ENCODE measurements around the gene TRIM68. TPM values are rescaled to one million over a fixed set of nuclear protein-coding genes. Genes with fewer than 3 reads are reported as not detected.

Gene TRIM68
- total and polyA plus RNA-seq, 2 of the 4 experiments (the other 2 are of a cell fraction), result 8.1 to 8.4 TPM

- Histone ChIP-seq H3K18ac (ENCODE audit: low read depth, low read length) (no peak overlapping the region), H4K20me1 (ENCODE audit: insufficient read depth, low read length) (no peaks in the 10 kb centered on the region), H3K27ac (ENCODE audit: insufficient read depth, low read length) (no peak overlapping the region), H2BK20ac (ENCODE audit: low read depth, low read length) (no peak overlapping the region), H4K91ac (ENCODE audit: insufficient read depth, low read depth, low read length) (no peak overlapping the region), H3K9me1 (ENCODE audit: insufficient read depth, low read length) (peaks cover 2% of the 10 kb centered on the region; the same call in 1 of the 2 replicates), H2BK120ac (ENCODE audit: low read depth, low read length) (no peak overlapping the region), H3K9ac (ENCODE audit: low read depth, low read length) (peak overlapping the region; percentile 77; the same call in 1 of the 2 replicates), H3K4me2 (ENCODE audit: low read depth, low read length) (peak overlapping the region; percentile 31), H3K9me3 (ENCODE audit: control insufficient read depth, insufficient read depth, low read length) (no peaks in the 10 kb centered on the region), H2BK5ac (ENCODE audit: low read depth, low read length, poor library complexity, severe bottlenecking) (no peak overlapping the region), H3K14ac (replicated peaks; ENCODE audit: low read depth, low read length) (no peak overlapping the region; the same call in 1 of the 2 replicates), H3K23ac (ENCODE audit: low read depth, low read length) (no peak overlapping the region), H3K4ac (ENCODE audit: low read depth, low read length) (no peak overlapping the region), H3K27me3 (ENCODE audit: control insufficient read depth, insufficient read depth, low read length) (no peaks in the 10 kb centered on the region), H3K4me3 (ENCODE audit: insufficient read depth, low read depth, low read length) (peak overlapping the region; percentile 69), H2AFZ (replicated peaks; ENCODE audit: low read length, poor library complexity) (no peak overlapping the region), H3K56ac (ENCODE audit: extremely low read depth, insufficient read depth, low read length) (no peak overlapping the region), H3K79me1 (ENCODE audit: low read depth in 1 of 2, low read length in 2 of 2) (peaks cover 0 to 11% of the 10 kb centered on the region in 2 experiments), H2BK15ac (ENCODE audit: low read depth, low read length) (no peak overlapping the region), H4K8ac (ENCODE audit: low read depth in 2 of 2, low read length in 2 of 2) (no peak overlapping the region), H4K5ac (ENCODE audit: low read depth, low read length) (no peak overlapping the region), H2AK5ac (ENCODE audit: low read depth, low read length) (no peak overlapping the region), H3K4me1 (ENCODE audit: control insufficient read depth, insufficient read depth, low read length) (peaks cover 7% of the 10 kb centered on the region), H2AK9ac (replicated peaks; ENCODE audit: low read depth, low read length, poor library complexity) (no peak overlapping the region), H3K36me3 (ENCODE audit: control insufficient read depth, insufficient read depth, low read length) (peaks cover 8% of the 10 kb centered on the region)
- DNase-seq, result peak; percentile 7
- no peak for ATAC-seq (ENCODE audit: low read depth)
- no CpG with 5 or more reads among the region's 6 CpGs for WGBS, 2 experiments (ENCODE audit: extremely low coverage in 2 of 2, insufficient read length in 1 of 2)
- CTCF ChIA-PET, result interaction anchor here (2.0 kb wide), 1 partner anchor 30 kb away, joined by 7 read pairs; the partner anchor contains the start of gene OR51D1
- BruUV-seq (replicated peaks), result no TSS peak
- dilution Hi-C loops (cut with HindIII; ENCODE audit: low sequenced_read_pairs, unreplicated experiment) (no loop called here), intact Hi-C loops (cut with micrococcal nuclease) (no loop called here), in situ Hi-C loops (cut with MboI; ENCODE audit: low sequenced_read_pairs) (no loop called here)
- TF ChIP-seq RCOR1 (IDR thresholded peaks at IDR 0.05; ENCODE audit: insufficient replicate concordance, low read length) (no peak), CEBPB (IDR thresholded peaks at IDR 0.05; ENCODE audit: low read depth, low read length) (no peak), BHLHE40 (IDR thresholded peaks at IDR 0.05; ENCODE audit: low read depth, low read length) (no peak), NFE2L2 (IDR thresholded peaks at IDR 0.05; ENCODE audit: low read depth, low read length) (no peak), SMC3 (IDR thresholded peaks at IDR 0.05; ENCODE audit: low read depth, low read length) (no peak), MXI1 (IDR thresholded peaks at IDR 0.05; ENCODE audit: borderline replicate concordance, low read depth, low read length) (no peak), FOS (IDR thresholded peaks at IDR 0.05; ENCODE audit: low read depth, low read length) (no peak), CHD1 (IDR thresholded peaks at IDR 0.05; ENCODE audit: low read depth, low read length) (no peak), RAD21 (IDR thresholded peaks at IDR 0.05; ENCODE audit: low read length) (no peak), MAFK (IDR thresholded peaks at IDR 0.05; ENCODE audit: low read depth, low read length) (no peak), MAZ (IDR thresholded peaks at IDR 0.05; ENCODE audit: borderline replicate concordance, low read depth, low read length) (no peak)
- POLR2A ChIA-PET (ENCODE audit: unreplicated experiment), result no interaction called here
These were observed 935 bp downstream of the TRIM68 start for GRCh38 chr11:4607096-4607495.
